ENCODE data around the gene SHC2.
"Not testable (repeated sequence)": the region's sequence is repeated elsewhere in the genome, so short reads cannot be mapped to it uniquely, and the experiment has no call there.

Gene SHC2

GRCh38 chr19:386632-387301, 74.1 kb downstream of the SHC2 start:
- not testable (repeated sequence) for DNase-seq

GRCh38 chr19:386189-386588, 74.6 kb downstream of the SHC2 start:
- not testable (repeated sequence) for DNase-seq

- DNase-seq: no peak
Measured at GRCh38 chr19:384799-385169, 76.0 kb downstream of the SHC2 start.

GRCh38 chr19:383922-384798, 76.7 kb downstream of the SHC2 start:
- DNase-seq: no peak

- DNase-seq: no peak
Measured at GRCh38 chr19:383040-383439, 77.8 kb downstream of the SHC2 start.

- not testable (repeated sequence) for DNase-seq
Measured at GRCh38 chr19:382578-382977, 78.3 kb downstream of the SHC2 start.

- not testable (repeated sequence) for DNase-seq
Measured at GRCh38 chr19:381901-382300, 78.9 kb downstream of the SHC2 start.

GRCh38 chr19:380618-381219, 80.1 kb downstream of the SHC2 start:
- DNase-seq: not testable (repeated sequence)

- no peak for DNase-seq
Measured at GRCh38 chr19:379796-380195, 81.0 kb downstream of the SHC2 start.

GRCh38 chr19:378706-379105, 82.1 kb downstream of the SHC2 start:
- DNase-seq: no peak

- no peak for DNase-seq
Measured at GRCh38 chr19:377801-378581, 82.8 kb downstream of the SHC2 start.

GRCh38 chr19:376111-376470, 84.7 kb downstream of the SHC2 start:
- no peak for DNase-seq

- DNase-seq: no peak
Measured at GRCh38 chr19:375395-376110, 85.3 kb downstream of the SHC2 start.

GRCh38 chr19:374886-375235, 86.0 kb downstream of the SHC2 start:
- DNase-seq: no peak

- no peak for DNase-seq
Measured at GRCh38 chr19:374183-374885, 86.5 kb downstream of the SHC2 start.

GRCh38 chr19:373391-374182, 87.2 kb downstream of the SHC2 start:
- no peak for DNase-seq

GRCh38 chr19:372306-372890, 88.4 kb downstream of the SHC2 start:
- DNase-seq: peak; percentile 60

- DNase-seq: peak; percentile 61
Measured at GRCh38 chr19:371501-372168, 89.2 kb downstream of the SHC2 start.

GRCh38 chr19:370641-371330, 90.0 kb downstream of the SHC2 start:
- no peak for DNase-seq

Data from COR-L47 (cell line).